Loucy (cell line): ENCODE measurements around the gene SRPRB.

ENCODE experiments used
- H2AFZ ChIP-seq: fragments of 200-600 bp; sonication (generic); 2 replicates; pipeline ENCODE4 v1.6.0; 2016; ENCODE audit warnings: antibody characterized with exemption, mild to moderate bottlenecking, low read length, moderate library complexity
- H3F3A ChIP-seq: fragments of 200-600 bp; 2 replicates; pipeline ENCODE4 v1.6.0; 2016; ENCODE audit warnings: antibody characterized with exemption, low read depth, mild to moderate bottlenecking
- H3K27me3 ChIP-seq: fragments of 200-600 bp; sonication (generic); 2 replicates; pipeline ENCODE4 v1.6.1; 2014; ENCODE audit warnings: low read length, mild to moderate bottlenecking; ENCODE audit not compliant: insufficient read depth, poor library complexity, severe bottlenecking
- H3K36me3 ChIP-seq: fragments of 200-600 bp; sonication (generic); 2 replicates; pipeline ENCODE4 v1.6.1; 2016; ENCODE audit warnings: low read length; ENCODE audit not compliant: insufficient read depth
- H3K4me1 ChIP-seq: fragments of 200-600 bp; sonication (generic); 2 replicates; pipeline ENCODE4 v1.5.1; 2014; ENCODE audit warnings: low read length, mild to moderate bottlenecking; ENCODE audit not compliant: insufficient read depth, poor library complexity, severe bottlenecking
- H3K4me2 ChIP-seq: fragments of 200-600 bp; sonication (generic); 2 replicates; pipeline ENCODE4 v1.6.0; 2014; ENCODE audit warnings: antibody characterized with exemption, low read length, low read depth, mild to moderate bottlenecking; ENCODE audit not compliant: poor library complexity, severe bottlenecking
- H3K4me3 ChIP-seq: fragments of 200-600 bp; sonication (generic); 2 replicates; pipeline ENCODE4 v1.5.1; 2014; ENCODE audit warnings: low read length, mild to moderate bottlenecking, mixed read lengths; ENCODE audit not compliant: poor library complexity, severe bottlenecking
- H3K79me2 ChIP-seq: fragments of 200-600 bp; sonication (generic); 2 replicates; pipeline ENCODE4 v1.6.1; 2014; ENCODE audit warnings: low read length; ENCODE audit not compliant: insufficient read depth
- H3K9ac ChIP-seq: fragments of 200-600 bp; sonication (generic); 2 replicates; pipeline ENCODE4 v1.6.0; 2014; ENCODE audit warnings: mild to moderate bottlenecking, low read depth, low read length, moderate library complexity; ENCODE audit not compliant: poor library complexity, severe bottlenecking
- H3K9me2 ChIP-seq: fragments of 200-600 bp; sonication (generic); replicated peaks from 2 replicates; pipeline ENCODE4 v1.6.1; 2016; ENCODE audit warnings: low read depth, low read length, mixed read lengths
- H3K9me3 ChIP-seq: fragments of 200-600 bp; sonication (generic); 2 replicates; pipeline ENCODE4 v1.6.1; 2014; ENCODE audit warnings: mild to moderate bottlenecking, antibody characterized with exemption, low read length, low read depth; ENCODE audit not compliant: insufficient read depth
- H4K20me1 ChIP-seq: fragments of 200-600 bp; sonication (generic); 2 replicates; pipeline ENCODE4 v1.6.0; 2014; ENCODE audit warnings: antibody characterized with exemption, low read length, mild to moderate bottlenecking; ENCODE audit not compliant: insufficient read depth, poor library complexity, severe bottlenecking
- CTCF ChIP-seq: fragments of 200-600 bp; sonication (generic); conservative IDR thresholded peaks from 2 replicates; pipeline ENCODE4 v1.5.1; 2014; ENCODE audit warnings: mild to moderate bottlenecking, antibody characterized with exemption, low read length
- EZH2phosphoT487 ChIP-seq: fragments of 200-600 bp; IDR thresholded peaks from 2 replicates; pipeline ENCODE4 v1.6.1; 2018; ENCODE audit warnings: antibody characterized with exemption, mild to moderate bottlenecking, moderate library complexity, borderline replicate concordance

SRPRB gene

GRCh38 chr3:133827684-133828083 lies 22.1 kb downstream of the SRPRB start:
- Histone ChIP-seq H3K4me1 (no peaks in the 10 kb centered on the region), H3K4me2 (no peak overlapping the region), H3K27me3 (no peaks in the 10 kb centered on the region), H3F3A (no peaks in the 10 kb centered on the region), H3K4me3 (no peak overlapping the region), H3K9ac (no peak overlapping the region), H3K9me3 (no peaks in the 10 kb centered on the region), H3K9me2 (no peaks in the 10 kb centered on the region), H4K20me1 (no peaks in the 10 kb centered on the region), H2AFZ (no peak overlapping the region), H3K36me3 (peaks cover 17% of the 10 kb centered on the region; the same call in 1 of the 2 replicates), H3K79me2 (no peaks in the 10 kb centered on the region)
- TF ChIP-seq EZH2phosphoT487 (no peak), CTCF (no peak)

GRCh38 chr3:133828576-133829309 lies 23.1 kb downstream of the SRPRB start:
- Histone ChIP-seq H3K36me3 (peaks cover 13% of the 10 kb centered on the region; the same call in 1 of the 2 replicates), H4K20me1 (no peaks in the 10 kb centered on the region), H3K4me2 (no peak overlapping the region), H3F3A (no peaks in the 10 kb centered on the region), H3K4me3 (no peak overlapping the region), H3K9me2 (no peaks in the 10 kb centered on the region), H3K79me2 (no peaks in the 10 kb centered on the region), H3K27me3 (no peaks in the 10 kb centered on the region), H3K9me3 (no peaks in the 10 kb centered on the region), H3K4me1 (no peaks in the 10 kb centered on the region), H2AFZ (no peak overlapping the region), H3K9ac (no peak overlapping the region)
- TF ChIP-seq EZH2phosphoT487 = no peak
- TF ChIP-seq CTCF = no peak

- no peak overlapping the region for H3K4me2 ChIP-seq
- H4K20me1 ChIP-seq = no peaks in the 10 kb centered on the region
- no peaks in the 10 kb centered on the region for H3K4me1 ChIP-seq
- TF ChIP-seq CTCF (no peak), EZH2phosphoT487 (no peak)
- peaks cover 7% of the 10 kb centered on the region; the same call in 1 of the 2 replicates for H3K36me3 ChIP-seq
- H3K4me3 ChIP-seq = no peak overlapping the region
- no peak overlapping the region for H2AFZ ChIP-seq
- H3K9ac ChIP-seq = no peak overlapping the region
- no peaks in the 10 kb centered on the region for H3K79me2 ChIP-seq
- no peaks in the 10 kb centered on the region for H3F3A ChIP-seq
- no peaks in the 10 kb centered on the region for H3K27me3 ChIP-seq
- H3K9me2 ChIP-seq = no peaks in the 10 kb centered on the region
- no peaks in the 10 kb centered on the region for H3K9me3 ChIP-seq
Observed at GRCh38 chr3:133829310-133829707, 23.7 kb downstream of the SRPRB start.
